GM21723 (cell line): ENCODE data around the gene PTPRE.

Source experiments
- ATAC-seq: cut with Tn5 transposase; IDR thresholded peaks from one replicate; pipeline ENCODE4 v1.9.1; 2021; ENCODE audit warnings: mild to moderate bottlenecking, moderate library complexity; ENCODE audit not compliant: unreplicated experiment

Gene PTPRE

DNA sequence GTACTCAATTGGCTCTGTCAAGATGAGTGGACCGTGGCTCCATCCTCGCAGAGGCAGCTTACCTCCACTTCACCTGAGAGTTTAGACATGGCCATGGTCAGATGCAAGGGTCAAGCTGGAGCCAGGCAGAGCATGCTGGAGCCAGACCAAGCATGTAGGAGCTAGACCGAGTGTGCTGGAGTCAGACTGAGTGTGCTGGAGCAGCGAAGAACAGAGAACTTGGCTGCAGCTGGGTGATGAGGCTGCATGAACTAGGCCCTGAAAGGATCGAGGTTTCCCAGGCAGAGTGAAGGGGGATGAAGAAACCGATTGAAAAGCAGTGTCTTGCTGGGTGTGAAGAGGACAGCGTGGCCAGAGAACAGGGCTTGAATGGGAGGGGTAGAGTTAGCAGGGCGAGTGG lies 133.2 kb downstream of the PTPRE start:
- ATAC-seq = no peak

DNA sequence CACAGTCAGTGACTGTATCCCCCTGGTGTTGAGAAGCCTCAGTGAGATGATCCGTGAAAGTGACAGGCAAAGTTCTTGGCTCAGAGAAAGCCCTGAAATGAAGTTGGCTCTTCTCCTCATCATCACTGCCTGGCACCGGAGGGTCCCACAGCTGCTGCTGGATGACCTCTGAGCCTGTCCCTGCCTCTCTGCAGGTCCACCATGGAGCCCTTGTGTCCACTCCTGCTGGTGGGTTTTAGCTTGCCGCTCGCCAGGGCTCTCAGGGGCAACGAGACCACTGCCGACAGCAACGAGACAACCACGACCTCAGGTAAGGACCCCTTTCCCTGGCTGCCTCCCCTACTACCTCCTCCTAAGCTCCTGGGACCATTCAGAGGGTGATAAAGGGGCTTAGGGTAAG lies 133.8 kb downstream of the PTPRE start:
- ATAC-seq = no peak

DNA sequence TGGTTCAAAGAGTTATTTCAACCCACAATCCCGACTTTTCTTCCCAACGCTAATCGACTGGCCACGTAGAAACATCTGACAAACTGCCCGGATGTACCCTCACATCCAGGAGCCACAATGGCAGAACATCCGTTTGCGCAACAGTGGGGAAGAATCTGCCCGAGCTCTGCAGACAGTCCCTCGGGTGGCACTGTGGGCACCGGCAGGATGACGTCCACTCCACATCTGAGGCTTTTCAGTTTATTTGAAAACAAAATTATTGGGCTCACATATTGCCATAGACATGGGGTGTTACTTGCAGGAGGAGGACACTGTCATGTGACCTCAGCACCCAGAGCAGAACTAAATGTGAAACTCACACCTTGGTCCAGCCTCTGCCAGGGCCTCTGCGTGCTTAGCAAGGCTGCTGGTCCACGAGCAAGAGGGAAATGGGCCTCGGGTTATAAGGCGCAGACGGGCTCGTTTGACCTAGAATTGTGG lies 135.3 kb downstream of the PTPRE start:
- ATAC-seq = no peak

DNA sequence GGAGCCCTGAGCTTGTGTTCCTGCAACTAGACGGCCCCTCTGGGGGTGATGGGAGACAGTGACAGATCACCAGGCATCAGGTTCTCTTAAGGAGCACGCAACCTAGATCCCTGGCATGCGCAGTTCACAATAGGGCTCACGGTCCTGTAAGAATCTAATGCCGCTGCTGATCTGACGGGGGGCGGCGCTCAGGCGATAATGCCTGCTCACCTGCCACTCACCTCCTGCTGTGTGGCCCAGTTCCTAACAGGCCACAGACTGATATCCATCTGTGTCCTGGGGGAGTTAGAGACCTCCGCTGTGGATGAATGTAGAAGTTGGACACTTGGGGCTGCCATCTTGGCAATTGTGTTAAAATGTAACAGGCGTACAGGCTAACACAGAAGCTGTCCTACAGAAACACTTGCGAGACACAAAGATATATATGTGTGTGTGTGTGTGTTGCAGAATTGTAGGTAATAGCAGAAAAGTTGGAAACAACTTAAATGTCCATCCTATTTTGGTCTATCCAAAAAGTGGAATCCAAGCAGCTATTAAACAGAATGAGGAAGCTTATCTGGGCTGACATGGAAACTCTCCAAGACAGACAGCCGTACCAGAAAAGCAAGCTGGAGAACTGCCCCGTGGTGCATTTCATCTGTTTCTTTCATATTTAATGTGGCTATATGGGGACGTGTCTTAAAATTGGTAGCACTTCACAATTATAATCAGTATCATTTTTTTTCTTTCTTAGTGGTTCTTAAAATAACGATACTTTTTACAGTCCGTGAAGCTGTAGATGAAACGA lies 136.5 kb downstream of the PTPRE start:
- no peak for ATAC-seq

DNA sequence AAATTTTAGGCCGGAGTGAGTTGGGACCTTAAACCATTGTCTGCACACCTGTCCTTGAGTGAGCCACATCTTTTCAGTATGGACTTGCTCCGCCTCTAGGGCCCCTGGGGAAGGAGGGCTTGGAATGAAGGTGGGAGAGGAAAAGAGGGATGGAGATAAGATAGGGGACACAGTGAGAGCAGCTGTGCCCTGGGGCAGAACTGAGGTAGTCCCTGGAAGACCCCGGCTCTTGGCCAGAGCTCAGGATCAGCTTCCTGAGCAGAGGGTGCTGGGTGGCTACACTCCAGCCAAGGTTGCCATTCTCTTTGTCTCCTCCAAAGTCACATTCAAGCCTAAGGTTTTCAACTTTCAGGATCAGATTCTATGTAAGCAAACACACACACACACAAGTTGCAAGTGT lies 137.3 kb downstream of the PTPRE start:
- no peak for ATAC-seq

DNA sequence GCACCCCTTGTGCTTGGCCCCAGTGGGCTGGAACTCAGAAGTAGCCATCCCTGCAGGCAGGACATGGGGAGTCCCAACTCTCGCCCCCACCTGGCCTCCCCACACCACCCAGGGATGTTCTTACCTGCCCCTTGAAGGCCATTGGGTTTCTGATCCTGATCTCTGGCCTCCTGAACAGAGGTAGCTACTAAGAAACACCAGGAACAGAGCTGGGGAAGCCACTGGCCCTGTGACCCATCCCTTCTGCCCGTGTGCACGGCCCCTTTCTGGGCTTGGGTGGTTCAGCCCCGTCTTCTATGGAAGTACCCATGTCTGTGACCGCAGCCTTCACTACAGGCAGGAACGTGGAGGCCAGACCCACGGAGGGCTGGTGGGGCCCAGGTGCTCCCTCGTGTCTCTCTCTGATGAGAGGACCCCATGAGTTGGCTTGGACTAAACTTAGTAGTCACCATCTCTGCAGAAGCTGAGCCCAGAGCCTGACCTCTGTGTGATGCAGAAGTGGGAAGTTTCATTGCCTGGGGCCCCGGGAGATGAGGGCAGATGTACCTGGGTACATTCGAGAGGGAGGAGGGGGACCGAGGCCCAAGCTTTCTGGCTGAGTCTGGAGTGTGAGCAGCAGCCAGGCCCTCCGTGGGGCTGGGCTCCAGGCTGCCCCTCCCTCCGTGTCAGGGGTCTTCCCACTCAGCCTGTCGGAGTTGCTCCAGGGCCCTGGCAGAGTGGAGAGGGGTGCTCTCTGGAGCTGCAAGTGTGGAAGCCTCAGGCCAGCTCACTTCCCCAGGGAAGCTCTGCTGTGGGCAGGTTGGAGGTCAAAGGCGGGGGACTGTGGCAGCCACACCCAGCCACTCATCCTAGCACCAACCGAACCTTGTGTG lies 138.3 kb downstream of the PTPRE start:
- no peak for ATAC-seq

DNA sequence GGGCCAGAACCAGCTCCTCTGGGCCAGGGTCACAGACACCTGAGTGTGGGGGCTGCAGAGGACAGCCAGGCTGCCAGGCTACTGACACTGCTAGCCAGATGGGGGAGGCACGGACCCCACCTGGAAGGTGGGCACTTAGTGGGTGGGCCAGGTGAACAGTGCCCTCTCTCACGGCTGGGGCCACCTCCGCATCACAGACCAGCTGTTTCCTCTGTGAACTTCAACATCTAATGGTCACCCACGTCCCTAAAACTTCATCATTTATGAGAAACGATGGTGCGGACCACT lies 138.9 kb downstream of the PTPRE start:
- no peak for ATAC-seq

DNA sequence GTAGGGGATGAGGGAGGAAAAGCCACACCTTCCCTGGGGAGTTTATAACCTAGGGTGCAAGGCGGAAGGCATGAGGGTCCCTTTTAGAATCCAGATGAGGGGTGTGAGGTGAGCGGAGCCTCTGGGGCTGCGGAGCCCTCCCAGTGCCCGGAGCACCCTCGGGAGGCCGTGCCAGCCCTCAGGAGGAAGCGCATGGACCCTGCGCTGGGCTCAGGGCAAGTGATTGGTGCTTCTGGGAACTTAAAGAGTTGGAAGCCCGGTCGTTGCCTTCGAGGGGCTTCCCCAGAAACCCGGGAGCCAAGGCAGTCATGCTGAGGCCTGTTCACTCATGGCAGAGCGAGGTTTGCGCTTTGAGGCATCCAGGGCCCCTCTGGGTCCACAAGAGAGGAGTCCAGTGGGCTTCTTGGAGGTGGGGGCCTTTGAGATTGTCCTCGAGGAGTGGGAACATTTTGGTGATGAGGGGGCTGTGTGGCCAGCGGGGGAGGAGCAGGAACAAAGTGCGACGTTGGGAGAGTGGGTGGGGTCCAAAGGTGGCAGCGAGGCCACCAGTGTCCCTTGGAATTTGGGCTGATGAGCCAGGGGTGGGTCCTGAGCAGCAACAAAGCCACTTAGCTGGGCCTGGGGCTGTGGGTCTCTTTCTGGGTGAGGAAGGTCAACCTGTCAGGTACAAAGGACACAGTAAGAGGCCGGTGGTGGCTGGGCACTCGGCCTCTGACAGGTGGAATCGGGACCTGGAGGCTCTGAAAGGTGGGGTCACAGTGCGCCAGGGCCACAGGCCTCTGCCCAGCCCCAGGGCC lies 139.5 kb downstream of the PTPRE start:
- ATAC-seq = no peak

DNA sequence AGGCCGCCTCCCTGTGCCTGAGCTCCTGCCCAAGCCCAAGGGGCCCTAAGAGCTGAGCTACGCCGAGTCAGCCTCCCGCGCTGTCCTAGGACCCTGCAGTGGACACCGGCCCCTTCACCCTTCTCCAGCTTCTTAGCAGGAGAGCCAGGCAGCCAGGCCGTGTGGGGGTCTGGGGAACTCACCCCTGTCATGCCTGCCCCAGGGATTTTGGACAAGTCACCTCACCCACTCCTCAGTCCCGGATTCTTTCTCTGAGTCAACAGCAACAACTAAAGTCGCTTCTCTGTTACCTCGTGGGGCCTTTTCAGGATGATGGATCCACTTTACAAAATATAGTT lies 140.0 kb downstream of the PTPRE start:
- ATAC-seq = peak; percentile 5

DNA sequence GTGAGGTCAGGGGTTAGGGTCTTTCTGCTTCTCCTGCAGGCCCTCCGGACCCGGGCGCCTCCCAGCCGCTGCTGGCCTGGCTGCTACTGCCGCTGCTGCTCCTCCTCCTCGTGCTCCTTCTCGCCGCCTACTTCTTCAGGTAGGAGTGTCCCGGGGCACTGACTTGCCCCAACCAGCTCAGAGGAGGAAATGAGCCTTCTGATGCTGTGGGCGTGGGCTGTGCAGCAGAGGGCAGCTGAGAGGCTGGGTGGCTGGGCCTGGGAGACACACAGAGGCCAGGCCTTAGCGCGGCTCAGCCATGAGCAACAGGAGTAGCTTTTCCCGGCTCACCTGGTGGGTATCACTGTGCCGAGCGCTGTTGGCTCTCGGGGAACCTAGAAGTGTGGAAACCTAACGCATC lies 140.4 kb downstream of the PTPRE start:
- ATAC-seq = peak; percentile 98

DNA sequence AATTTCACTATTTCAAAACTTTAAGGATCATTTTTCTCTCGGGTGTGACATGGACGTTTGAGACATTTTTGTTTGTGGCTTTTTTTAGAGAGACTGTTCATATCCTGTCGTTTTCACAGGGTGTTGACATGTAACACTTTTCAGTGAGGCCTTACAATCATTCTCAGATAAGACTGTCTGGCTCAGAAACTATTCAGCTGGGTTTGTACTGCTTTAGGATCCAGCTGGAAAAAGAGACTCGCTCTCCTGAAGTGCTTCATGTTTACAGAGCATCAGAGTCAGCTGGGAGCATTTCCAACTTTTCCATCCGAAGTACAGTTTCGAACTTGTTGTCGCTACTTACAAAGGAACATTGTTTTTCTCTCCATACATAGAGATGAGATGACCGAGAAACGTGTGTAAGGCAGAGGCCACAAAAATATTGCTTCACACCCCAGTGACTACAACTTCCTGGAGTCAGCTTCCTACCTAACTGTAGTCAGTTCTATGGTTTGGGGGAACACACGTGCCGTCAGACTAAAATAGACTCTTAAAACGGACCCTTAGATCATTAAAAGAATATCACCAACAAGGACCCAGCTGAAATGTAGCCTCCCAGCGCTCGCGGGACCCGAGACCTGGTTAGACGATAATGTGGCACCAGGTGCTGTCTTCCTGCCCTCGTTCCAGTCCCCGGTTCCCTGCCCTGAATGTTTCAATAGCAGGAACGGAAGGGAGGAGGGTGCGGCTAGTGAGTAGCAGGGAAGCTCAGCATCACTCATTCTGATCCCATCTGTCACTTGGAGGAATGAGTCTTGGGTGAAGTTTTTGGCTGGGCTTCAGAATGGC lies 141.3 kb downstream of the PTPRE start:
- ATAC-seq = peak; percentile 38

DNA sequence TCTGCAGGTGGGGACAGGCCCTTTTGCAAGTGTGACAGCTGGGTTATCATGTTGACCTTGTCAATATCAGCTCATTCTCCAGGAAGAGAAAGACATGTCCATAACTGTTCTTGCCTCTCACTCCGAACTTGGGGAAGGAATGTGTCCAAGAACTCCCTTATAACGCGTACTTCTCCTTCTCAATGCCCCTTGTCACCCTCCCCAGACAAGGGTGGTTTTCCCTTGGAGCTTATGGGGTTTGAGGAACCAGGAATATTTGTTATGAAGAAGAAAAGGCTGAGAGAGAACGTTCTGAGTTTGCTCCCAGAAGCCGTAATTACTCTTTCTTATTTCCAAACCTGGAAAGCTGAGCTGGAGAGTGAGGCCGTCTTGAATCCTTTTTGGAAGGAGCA lies 141.9 kb downstream of the PTPRE start:
- ATAC-seq = no peak

DNA sequence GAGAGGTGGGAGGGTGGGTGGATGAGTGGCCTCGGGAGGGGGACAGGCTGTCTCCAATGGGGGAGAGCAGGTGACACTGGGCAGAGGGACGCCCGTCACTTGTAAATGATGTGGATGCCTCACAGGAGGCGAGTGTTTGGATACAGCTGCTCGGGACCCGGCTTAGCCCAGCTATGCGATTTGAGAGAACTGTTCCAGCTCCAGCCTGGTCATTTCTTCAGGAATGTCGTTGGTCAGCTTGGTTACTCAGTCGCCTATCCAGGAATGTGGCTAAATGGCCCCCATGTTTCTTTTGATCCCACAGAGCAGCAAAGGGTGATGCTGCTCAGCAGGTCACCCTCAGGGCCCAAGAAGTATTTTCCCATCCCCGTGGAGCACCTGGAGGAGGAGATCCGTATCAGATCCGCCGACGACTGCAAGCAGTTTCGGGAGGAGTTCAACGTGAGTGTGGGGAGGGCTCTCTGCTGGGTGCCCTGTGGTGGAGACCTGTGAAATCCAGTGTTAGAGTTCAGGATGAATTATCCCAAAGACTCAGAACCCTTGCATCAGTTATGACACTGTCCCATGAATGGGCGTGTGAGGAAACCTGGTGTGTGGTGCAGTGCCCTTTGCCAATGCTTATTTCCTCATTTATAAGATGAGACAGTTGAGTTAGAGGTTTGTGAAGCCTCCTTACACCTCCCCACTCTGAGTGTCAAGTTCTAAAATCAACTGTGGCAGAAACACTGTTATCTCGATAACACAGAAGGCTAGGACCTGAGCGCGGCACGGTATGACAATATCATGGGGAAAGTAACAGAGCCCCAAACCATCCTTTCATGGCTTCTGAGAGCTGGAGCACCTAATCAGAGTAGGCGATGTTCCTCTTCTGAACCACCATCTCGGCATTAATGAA lies 142.6 kb downstream of the PTPRE start:
- no peak for ATAC-seq

DNA sequence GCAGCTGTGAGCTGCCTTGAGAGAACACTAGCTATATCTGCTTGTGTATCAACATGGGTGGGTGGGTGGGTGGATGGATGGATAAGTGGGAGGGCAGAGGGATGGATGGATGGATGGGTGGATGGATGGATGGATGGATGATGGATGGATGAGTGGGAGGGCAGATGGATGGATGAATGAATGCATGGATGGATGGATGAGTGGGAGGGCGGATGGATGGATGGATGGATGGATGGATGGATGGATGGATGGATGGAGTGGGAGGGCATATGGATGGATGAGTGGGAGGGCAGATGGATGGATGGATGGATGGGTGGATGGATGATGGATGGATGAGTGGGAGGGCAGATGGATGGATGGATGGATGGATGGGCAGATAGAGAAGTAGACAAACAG lies 143.2 kb downstream of the PTPRE start:
- ATAC-seq = no peak

DNA sequence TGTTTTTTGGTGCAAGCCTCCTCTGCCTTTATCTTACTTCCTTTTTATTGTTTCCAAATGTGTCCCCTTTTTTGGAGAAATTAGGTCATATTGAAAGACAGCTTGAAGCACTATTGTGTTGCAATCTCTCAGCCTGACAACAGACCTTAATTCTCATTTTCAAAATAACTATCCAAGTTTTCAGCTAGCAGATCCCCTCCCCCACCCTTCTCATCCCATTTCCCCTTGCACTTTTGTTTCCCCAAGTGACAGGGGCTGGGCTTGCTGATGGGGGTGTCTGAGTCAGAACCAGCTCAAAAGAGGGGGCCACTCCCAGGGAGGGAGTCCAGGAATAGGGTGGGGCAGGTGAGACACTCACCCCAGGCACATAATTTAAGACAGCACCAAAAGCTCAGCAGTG lies 144.0 kb downstream of the PTPRE start:
- ATAC-seq = no peak

DNA sequence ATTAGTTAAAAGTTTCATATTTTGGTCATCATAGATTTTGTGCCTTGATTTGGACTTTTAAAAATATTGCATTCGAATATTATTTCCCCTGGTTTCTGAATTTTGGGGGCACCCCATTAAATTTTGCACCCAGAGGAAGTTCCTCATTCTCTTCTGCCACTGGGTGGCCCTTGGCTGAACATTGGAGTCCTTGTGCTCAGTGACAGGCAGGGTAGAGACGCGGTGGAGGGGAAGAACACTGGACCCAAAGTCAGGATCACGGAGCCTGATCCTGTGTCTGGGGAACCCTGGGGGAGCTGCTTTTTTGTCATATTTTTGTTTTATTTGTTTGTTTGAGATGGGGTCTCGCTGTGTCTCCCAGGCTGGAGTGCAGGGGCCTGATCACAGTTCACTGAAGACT lies 144.6 kb downstream of the PTPRE start:
- no peak for ATAC-seq

DNA sequence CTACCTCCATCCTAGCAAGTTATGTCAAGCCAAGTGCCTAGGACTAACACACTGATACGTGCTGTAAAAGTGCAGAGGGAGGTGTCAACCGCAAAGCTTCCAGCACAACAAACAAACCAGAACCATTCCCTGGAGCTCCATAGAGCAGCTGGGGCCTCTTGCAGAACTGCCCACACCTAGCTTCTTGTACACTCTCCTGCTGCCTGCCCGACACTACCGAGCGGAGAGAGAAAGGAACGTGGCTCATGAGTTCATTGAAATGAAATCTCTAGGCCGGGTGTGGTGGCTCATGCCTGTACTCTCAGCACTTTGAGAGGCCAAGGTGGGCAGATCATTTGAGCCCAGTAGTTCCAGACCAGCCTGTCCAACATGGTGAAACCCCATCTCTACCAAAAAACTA lies 145.8 kb downstream of the PTPRE start:
- ATAC-seq = no peak

DNA sequence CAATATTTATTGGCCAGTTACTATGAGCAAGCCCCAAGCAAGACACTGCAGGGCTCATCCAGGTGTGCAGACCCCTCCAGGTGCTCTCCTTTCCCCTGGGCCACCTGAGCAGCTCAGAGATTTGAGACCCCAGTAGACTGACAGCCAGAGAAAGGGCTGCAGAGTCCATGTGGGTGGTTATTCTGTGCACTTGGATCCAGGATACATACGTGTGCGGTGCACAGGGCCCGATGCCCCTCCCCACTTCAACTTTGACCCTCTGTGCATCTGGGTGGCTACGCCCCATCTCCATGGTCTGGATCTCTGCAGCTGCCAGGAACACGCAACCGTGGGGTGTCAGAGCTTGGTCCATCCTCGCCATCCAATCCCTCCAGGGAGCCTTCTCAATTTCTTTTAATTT lies 146.5 kb downstream of the PTPRE start:
- ATAC-seq = no peak

DNA sequence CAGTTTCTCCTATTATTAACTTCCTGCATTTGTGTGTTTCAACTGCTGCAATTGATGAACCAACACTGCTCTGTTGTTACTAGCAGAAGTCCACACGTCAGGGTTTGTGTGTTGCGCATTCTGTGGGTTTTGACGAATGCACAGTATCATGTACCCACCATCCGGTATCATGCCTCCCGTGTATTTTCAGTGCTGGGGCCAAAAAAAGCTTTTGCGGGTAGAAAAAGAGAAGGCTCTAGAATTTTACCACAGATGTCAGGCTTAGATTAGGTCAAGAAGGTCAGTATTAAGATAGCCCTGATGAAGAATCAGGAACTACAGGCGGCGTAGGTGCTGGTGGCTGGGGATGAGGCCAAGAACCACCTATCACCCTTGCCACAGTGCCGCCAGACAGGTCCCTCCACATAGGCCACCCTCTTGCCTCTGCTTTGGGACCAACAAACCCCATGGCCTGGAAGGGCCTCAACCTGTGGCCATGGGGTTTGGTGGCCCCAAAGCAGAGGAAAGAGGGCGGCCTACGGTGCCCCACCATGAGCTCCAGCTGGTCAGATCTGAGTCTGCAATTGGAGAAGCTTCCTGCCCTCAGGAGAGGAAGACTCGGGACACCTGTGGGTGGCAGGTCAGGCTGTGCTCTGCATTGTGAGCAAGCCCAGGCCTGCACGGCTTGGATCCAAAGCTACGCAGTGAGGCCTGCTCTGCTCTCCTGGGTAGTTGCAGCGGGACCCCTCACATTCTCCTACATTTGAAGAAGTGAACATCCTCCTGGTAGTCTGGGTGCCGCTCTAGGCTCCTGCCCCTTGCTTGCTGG lies 147.5 kb downstream of the PTPRE start:
- no peak for ATAC-seq
